Smooth muscle cell (in vitro differentiated cells): ENCODE data around the gene ZNF17. TPM values are rescaled to one million over a fixed set of nuclear protein-coding genes. Genes with fewer than 3 reads are reported as not detected.

ENCODE experiments used
- DNase-seq: peaks from one replicate; lab custom pipeline; 2025; ENCODE audit not compliant: unreplicated experiment; lab: John Stamatoyannopoulos, UW
- H2AFZ ChIP-seq: fragments of 200-600 bp; sonication (generic); 2 replicates; pipeline ENCODE4 v1.6.0; 2016; ENCODE audit warnings: antibody characterized with exemption, low read depth, mild to moderate bottlenecking
- H3F3A ChIP-seq: fragments of 200-600 bp; sonication (generic); 2 replicates; pipeline ENCODE4 v1.6.0; 2017; ENCODE audit warnings: antibody characterized with exemption, low read depth
- H3K27ac ChIP-seq: fragments of 200-600 bp; sonication (generic); 2 replicates; pipeline ENCODE4 v1.5.1; 2016; ENCODE audit warnings: low read depth, mild to moderate bottlenecking
- H3K27me3 ChIP-seq: fragments of 200-600 bp; sonication (generic); 2 replicates; pipeline ENCODE4 v1.6.1; 2016; ENCODE audit warnings: low read depth, mild to moderate bottlenecking
- H3K36me3 ChIP-seq: fragments of 200-600 bp; sonication (generic); 2 replicates; pipeline ENCODE4 v1.5.1; 2016; ENCODE audit warnings: low read depth
- H3K4me1 ChIP-seq: fragments of 200-600 bp; sonication (generic); 2 replicates; pipeline ENCODE4 v1.5.1; 2016; ENCODE audit warnings: low read depth
- H3K4me2 ChIP-seq: fragments of 200-600 bp; sonication (generic); 2 replicates; pipeline ENCODE4 v1.6.0; 2016; ENCODE audit warnings: mild to moderate bottlenecking
- H3K4me3 ChIP-seq: fragments of 200-600 bp; sonication (generic); 2 replicates; pipeline ENCODE4 v1.5.1; 2016; ENCODE audit warnings: mild to moderate bottlenecking
- H3K79me2 ChIP-seq: fragments of 200-600 bp; sonication (generic); 2 replicates; pipeline ENCODE4 v1.6.0; 2016; ENCODE audit warnings: low read depth, mild to moderate bottlenecking
- H3K9ac ChIP-seq: fragments of 200-600 bp; sonication (generic); 2 replicates; pipeline ENCODE4 v1.6.0; 2016; ENCODE audit warnings: low read depth
- H3K9me3 ChIP-seq: fragments of 200-600 bp; sonication (generic); replicated peaks from 2 replicates; pipeline ENCODE4 v1.5.1; 2016; ENCODE audit warnings: low read depth
- H4K20me1 ChIP-seq: fragments of 200-600 bp; sonication (generic); 2 replicates; pipeline ENCODE4 v1.6.0; 2016; ENCODE audit warnings: low read depth
- WGBS: methylation state at CpG from one replicate; pipeline ENCODE4 v1.1.7; 2016; ENCODE audit warnings: low lambda C conversion rate; 5-methylcytosine and 5-hydroxymethylcytosine counted together
- polyA plus RNA-seq: library from polyadenylated mRNA; unstranded; fragments of >200 nt; fragmentation: Nextera tagmentation; extraction: Ambion mirVana; gene quantifications from 2 replicates; pipeline ENCODE4 v1.2.1, GENCODE V29; 2016
- total RNA-seq: library from RNA; depleted of rRNA; stranded (reverse); fragments of >200 nt; gene quantifications from 2 replicates; pipeline ENCODE4 v1.2.3, GENCODE V29; 2014
- TF ChIP-seq, protein P1 (sequence below): fragments of 200-600 bp; sonication (generic); IDR thresholded peaks from 2 replicates; pipeline ENCODE4 v1.5.1; 2017; ENCODE audit warnings: borderline replicate concordance, mild to moderate bottlenecking, antibody characterized with exemption; ENCODE audit not compliant: insufficient read depth, poor library complexity, severe bottlenecking

ZNF17 gene
- total and polyA plus RNA-seq, 2 experiments from 2014 or later, result 0.95 to 4.3 TPM

DNA sequence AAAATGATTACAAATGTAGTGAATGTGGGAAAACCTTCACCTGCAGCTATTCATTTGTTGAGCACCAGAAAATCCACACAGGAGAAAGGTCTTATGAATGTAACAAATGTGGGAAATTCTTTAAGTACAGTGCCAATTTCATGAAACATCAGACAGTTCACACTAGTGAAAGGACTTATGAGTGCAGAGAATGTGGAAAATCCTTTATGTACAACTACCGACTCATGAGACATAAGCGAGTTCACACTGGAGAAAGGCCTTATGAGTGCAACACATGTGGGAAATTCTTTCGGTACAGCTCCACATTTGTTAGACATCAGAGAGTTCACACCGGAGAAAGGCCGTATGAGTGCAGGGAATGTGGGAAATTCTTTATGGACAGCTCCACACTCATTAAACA, 12.1 kb upstream of the ZNF17 start:
- H3K4me1 ChIP-seq, result no peaks in the 10 kb centered on the region
- no peaks in the 10 kb centered on the region for H3K9me3 ChIP-seq
- H3K36me3 ChIP-seq, result peaks cover 20% of the 10 kb centered on the region
- no peak overlapping the region for H2AFZ ChIP-seq
- no peak overlapping the region for H3K9ac ChIP-seq
- TF ChIP-seq, protein P1, sequence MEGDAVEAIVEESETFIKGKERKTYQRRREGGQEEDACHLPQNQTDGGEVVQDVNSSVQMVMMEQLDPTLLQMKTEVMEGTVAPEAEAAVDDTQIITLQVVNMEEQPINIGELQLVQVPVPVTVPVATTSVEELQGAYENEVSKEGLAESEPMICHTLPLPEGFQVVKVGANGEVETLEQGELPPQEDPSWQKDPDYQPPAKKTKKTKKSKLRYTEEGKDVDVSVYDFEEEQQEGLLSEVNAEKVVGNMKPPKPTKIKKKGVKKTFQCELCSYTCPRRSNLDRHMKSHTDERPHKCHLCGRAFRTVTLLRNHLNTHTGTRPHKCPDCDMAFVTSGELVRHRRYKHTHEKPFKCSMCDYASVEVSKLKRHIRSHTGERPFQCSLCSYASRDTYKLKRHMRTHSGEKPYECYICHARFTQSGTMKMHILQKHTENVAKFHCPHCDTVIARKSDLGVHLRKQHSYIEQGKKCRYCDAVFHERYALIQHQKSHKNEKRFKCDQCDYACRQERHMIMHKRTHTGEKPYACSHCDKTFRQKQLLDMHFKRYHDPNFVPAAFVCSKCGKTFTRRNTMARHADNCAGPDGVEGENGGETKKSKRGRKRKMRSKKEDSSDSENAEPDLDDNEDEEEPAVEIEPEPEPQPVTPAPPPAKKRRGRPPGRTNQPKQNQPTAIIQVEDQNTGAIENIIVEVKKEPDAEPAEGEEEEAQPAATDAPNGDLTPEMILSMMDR, result no peak
- H3K27me3 ChIP-seq, result no peaks in the 10 kb centered on the region
- H3K4me2 ChIP-seq, result no peak overlapping the region
- no peak for DNase-seq
- no peak overlapping the region for H3K4me3 ChIP-seq
- no peaks in the 10 kb centered on the region for H3F3A ChIP-seq
- H3K27ac ChIP-seq, result no peak overlapping the region
- H4K20me1 ChIP-seq, result peaks cover 2% of the 10 kb centered on the region
- H3K79me2 ChIP-seq, result peaks cover 8% of the 10 kb centered on the region
- WGBS, result over 99% methylated on average over 5 of the region's 5 CpGs

- H3K36me3 ChIP-seq, result peaks cover 12% of the 10 kb centered on the region
- H3K9me3 ChIP-seq, result no peaks in the 10 kb centered on the region
- H3K27me3 ChIP-seq, result no peaks in the 10 kb centered on the region
- H3K4me3 ChIP-seq, result no peak overlapping the region
- no peak overlapping the region for H3K27ac ChIP-seq
- WGBS, result 94% methylated on average over 9 of the region's 9 CpGs
- TF ChIP-seq, protein P1, result no peak
- peaks cover 2% of the 10 kb centered on the region for H4K20me1 ChIP-seq
- no peak overlapping the region for H3K4me2 ChIP-seq
- no peaks in the 10 kb centered on the region for H3K4me1 ChIP-seq
- H3K79me2 ChIP-seq, result no peaks in the 10 kb centered on the region
- no peak for DNase-seq
- H2AFZ ChIP-seq, result no peak overlapping the region
- H3F3A ChIP-seq, result no peaks in the 10 kb centered on the region
- H3K9ac ChIP-seq, result no peak overlapping the region
These were observed 7.0 kb upstream of the ZNF17 start for GRCh38 chr19:57403737-57404563.

DNA sequence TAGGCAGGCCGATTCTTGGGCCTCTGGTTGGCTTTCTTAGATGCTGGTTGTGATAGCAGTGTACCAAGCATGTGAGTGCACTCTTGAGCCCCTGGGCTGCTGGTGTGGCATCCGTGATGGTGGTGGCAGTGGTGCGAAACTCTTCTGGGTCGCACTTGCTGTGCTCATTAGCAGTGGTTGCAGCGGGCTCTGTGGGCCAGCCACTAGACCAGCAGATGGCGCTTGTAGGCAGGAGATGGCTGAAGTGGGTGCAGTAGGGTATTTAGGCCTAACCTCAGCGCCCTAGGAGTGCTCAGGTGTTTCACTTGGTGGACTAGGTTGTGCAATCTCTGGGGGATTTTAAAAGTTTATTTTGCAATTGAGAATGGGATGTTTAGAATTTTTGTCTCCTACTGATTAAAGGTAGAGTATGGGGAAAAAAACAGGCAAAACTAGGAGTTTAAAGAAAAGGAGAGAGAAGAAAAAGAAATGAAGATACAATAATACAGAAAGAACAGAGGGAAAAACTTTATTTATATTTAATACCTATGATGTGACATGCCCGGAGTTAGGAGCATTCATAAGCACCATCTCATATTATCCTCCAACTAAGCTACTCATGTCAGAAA, 4.3 kb upstream of the ZNF17 start:
- H3K27ac ChIP-seq, result no peak overlapping the region
- TF ChIP-seq, protein P1, result peak; percentile 70
- no peak overlapping the region for H3K4me2 ChIP-seq
- no peak overlapping the region for H2AFZ ChIP-seq
- 19% methylated on average over 8 of the region's 8 CpGs for WGBS
- H3K36me3 ChIP-seq, result no peaks in the 10 kb centered on the region
- no peak overlapping the region for H3K9ac ChIP-seq
- no peaks in the 10 kb centered on the region for H3K9me3 ChIP-seq
- no peaks in the 10 kb centered on the region for H4K20me1 ChIP-seq
- peak; percentile 3 for DNase-seq
- no peaks in the 10 kb centered on the region for H3K27me3 ChIP-seq
- H3K79me2 ChIP-seq, result peaks cover 5% of the 10 kb centered on the region
- H3K4me1 ChIP-seq, result no peaks in the 10 kb centered on the region
- no peaks in the 10 kb centered on the region for H3F3A ChIP-seq
- H3K4me3 ChIP-seq, result no peak overlapping the region
